ENCODE measurements around the gene DOCK8. TPM values are rescaled to one million over a fixed set of nuclear protein-coding genes. Genes with fewer than 3 reads are reported as not detected.

Gene DOCK8
- total RNA-seq, 1 donor from 2014 or later, result 219 TPM

DNA sequence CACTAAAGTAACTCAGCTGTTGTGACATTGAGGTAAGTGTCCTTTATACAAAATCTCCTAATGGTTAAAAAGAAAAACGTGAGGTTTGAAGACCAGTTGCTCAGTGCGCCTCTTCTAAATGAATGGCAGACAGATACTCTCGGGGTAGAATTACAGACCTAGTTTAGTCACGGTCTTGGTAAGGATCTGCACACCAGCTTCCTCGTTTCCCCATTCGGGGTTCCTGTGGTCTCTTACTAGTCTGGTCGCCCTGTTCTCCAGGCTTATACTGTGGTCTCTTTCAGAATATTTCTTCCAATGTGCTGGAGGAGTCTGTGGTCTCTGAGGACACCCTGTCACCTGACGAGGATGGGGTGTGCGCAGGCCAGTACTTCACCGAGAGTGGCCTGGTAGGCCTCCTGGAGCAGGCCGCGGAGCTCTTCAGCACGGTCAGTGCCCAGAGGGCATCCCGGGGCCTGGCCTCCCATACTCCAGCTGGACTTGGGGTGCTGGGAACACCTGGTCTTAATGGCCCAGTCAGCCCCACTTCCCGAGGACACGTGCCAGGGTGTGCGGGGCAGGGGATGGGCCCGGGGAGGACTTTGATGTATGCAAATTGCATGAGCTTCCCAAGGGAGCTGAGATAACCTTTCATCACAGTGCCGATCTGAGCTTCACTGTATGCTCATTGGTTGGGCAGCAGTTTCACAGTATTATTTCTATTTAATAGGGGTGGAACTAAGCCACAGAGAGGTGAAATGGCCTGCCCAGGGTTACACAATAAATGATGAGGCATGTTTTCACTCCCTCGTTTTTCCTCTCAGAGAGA is 224.5 kb downstream of the DOCK8 start:
- intact Hi-C loops (cut with micrococcal nuclease), result no loop called here
- no peak for DNase-seq
- CTCF ChIA-PET, result no interaction called here
- H3K4me1 Mint-ChIP-seq, result no peaks in the 10 kb centered on the region
- H3K9me3 Mint-ChIP-seq, result no peaks in the 10 kb centered on the region
- H3K36me3 Mint-ChIP-seq (ENCODE audit: low read depth), result peaks cover 97% of the 10 kb centered on the region
- no peak for TF ChIP-seq CTCF (IDR thresholded peaks at IDR 0.05)
- POLR2A ChIA-PET, result no interaction called here
- H3K4me3 Mint-ChIP-seq, result no peak overlapping the region
- no peaks in the 10 kb centered on the region for H3K27me3 Mint-ChIP-seq
- no peak overlapping the region for H3K27ac Mint-ChIP-seq
- peak; percentile 28 for ATAC-seq (ENCODE audit: low read depth)

GRCh38 chr9:441126-441525 is 226.5 kb downstream of the DOCK8 start:
- Mint-ChIP-seq H3K36me3 (ENCODE audit: low read depth) (peaks cover 96% of the 10 kb centered on the region), H3K27me3 (no peaks in the 10 kb centered on the region), H3K9me3 (no peaks in the 10 kb centered on the region), H3K4me1 (no peaks in the 10 kb centered on the region), H3K27ac (no peak overlapping the region), H3K4me3 (no peak overlapping the region)
- ATAC-seq (ENCODE audit: low read depth) (no peak), DNase-seq (no peak)
- intact Hi-C loops (cut with micrococcal nuclease), result no loop called here
- CTCF ChIA-PET, result no interaction called here
- POLR2A ChIA-PET, result interaction anchor here (1.3 kb wide), 1 partner anchor 29 kb away, joined by 4 read pairs; no protein-coding TSS in a partner anchor
- TF ChIP-seq CTCF (IDR thresholded peaks at IDR 0.05), result no peak

DNA sequence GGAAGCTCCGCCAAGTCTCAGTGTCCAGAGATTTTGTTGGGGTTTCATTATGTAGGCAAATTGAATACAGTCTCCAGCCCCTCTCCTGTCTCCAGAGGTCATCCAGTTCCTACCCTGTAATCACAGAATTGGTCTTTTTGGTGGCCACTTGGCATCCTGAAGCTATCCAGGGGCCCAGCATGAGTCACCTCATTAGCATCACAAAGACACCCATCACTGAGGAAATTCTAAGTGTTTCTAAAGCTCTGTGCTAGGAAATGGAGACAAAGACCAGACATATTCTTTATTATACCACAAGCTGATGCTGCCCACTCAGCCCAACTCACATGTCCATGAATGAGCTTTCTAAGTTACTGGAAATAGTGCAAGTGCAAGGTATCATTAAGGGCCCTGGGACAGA is 229.9 kb downstream of the DOCK8 start:
- CTCF ChIA-PET, result no interaction called here

DNA sequence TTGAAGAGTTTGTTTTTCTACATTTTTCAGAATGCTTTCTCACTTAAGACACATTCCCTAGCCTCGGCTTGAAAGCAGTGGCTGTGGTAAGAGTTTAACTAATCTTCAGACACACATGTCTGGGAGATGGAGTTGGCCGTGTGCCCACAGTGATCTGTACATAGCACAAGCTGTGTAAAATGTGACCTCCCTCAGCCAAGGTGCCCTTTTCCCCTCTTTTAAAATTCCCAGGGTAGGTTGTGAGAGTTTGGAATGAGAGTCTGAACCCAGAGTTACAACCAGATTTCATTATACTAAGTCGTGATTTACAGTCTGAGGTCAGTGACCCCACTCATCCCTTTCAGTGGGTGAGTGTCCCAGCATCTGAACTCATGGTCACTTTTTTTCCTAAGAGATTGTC is 230.4 kb downstream of the DOCK8 start:
- ChIA-PET POLR2A (interaction anchor here (0.8 kb wide), 1 partner anchor 9 kb away, joined by 3 read pairs; no protein-coding TSS in a partner anchor), CTCF (no interaction called here)
- DNase-seq (no peak), ATAC-seq (ENCODE audit: low read depth) (no peak)
- Mint-ChIP-seq H3K27me3 (no peaks in the 10 kb centered on the region), H3K9me3 (no peaks in the 10 kb centered on the region), H3K4me1 (peaks cover 8% of the 10 kb centered on the region), H3K27ac (no peak overlapping the region), H3K4me3 (no peak overlapping the region), H3K36me3 (ENCODE audit: low read depth) (peaks cover 92% of the 10 kb centered on the region)
- no peak for TF ChIP-seq CTCF (IDR thresholded peaks at IDR 0.05)
- intact Hi-C loops (cut with micrococcal nuclease), result no loop called here

More for the DNA sequence above, 229.9 kb downstream of the DOCK8 start:
- DNase-seq, result no peak
- POLR2A ChIA-PET, result interaction anchor here (0.8 kb wide), 1 partner anchor 9 kb away, joined by 3 read pairs; no protein-coding TSS in a partner anchor
- no peaks in the 10 kb centered on the region for H3K27me3 Mint-ChIP-seq
- H3K4me1 Mint-ChIP-seq, result peaks cover 8% of the 10 kb centered on the region
- no peaks in the 10 kb centered on the region for H3K9me3 Mint-ChIP-seq
- no peak overlapping the region for H3K4me3 Mint-ChIP-seq
- ATAC-seq (ENCODE audit: low read depth), result no peak
- no peak overlapping the region for H3K27ac Mint-ChIP-seq
- TF ChIP-seq CTCF (IDR thresholded peaks at IDR 0.05), result no peak
- intact Hi-C loops (cut with micrococcal nuclease), result no loop called here
- H3K36me3 Mint-ChIP-seq (ENCODE audit: low read depth), result peaks cover 92% of the 10 kb centered on the region

DNA sequence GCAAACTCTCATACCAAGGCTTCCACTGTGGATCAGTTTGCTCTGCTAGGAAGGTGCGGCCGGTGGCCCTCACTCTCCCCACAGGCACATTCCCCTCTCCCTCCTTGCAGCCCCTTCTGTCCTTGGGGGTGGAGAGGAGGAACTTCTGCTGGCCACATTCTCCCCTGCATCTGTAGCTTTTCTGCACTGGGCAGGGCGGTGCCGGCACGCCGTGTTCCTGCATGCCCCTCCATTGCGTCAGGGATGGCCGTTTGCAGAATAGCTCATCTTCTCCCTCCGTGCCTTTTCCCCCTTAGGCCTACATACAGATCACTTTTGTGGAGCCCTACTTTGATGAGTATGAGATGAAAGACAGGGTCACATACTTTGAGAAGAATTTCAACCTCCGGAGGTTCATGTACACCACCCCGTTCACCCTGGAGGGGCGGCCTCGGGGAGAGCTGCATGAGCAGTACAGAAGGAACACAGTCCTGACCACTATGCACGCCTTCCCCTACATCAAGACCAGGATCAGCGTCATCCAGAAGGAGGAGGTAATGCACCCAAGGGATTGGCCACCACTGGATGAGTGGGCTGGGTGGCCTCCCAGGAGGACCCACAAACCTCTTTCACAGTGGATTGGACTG is 231.5 kb downstream of the DOCK8 start:
- Mint-ChIP-seq H3K9me3 (no peaks in the 10 kb centered on the region), H3K4me3 (no peak overlapping the region), H3K27ac (no peak overlapping the region), H3K36me3 (ENCODE audit: low read depth) (peaks cover 88% of the 10 kb centered on the region), H3K4me1 (peaks cover 8% of the 10 kb centered on the region), H3K27me3 (no peaks in the 10 kb centered on the region)
- POLR2A ChIA-PET, result interaction anchor here (0.5 kb wide), 1 partner anchor 154 kb away, joined by 3 read pairs; no protein-coding TSS in a partner anchor
- ATAC-seq (ENCODE audit: low read depth) (no peak), DNase-seq (no peak)
- intact Hi-C loops (cut with micrococcal nuclease), result no loop called here
- CTCF ChIA-PET, result no interaction called here
- TF ChIP-seq CTCF (IDR thresholded peaks at IDR 0.05), result no peak

Data from activated B cell treated with CpG ODN at 0.5 μM for 24 hours (primary cell).